CD14-positive monocyte (primary cell): Measurements from ENCODE around the gene COL15A1. TPM values are rescaled to one million over a fixed set of nuclear protein-coding genes. Genes with fewer than 3 reads are reported as not detected.

Source experiments
- DNase-seq, 3 donors: peaks; one replicate each; pipeline ENCODE4 v3.0.0-alpha.2; 2011 to 2022
- H2AFZ ChIP-seq: 2 replicates; pipeline ENCODE4 v1.6.0; 2012; ENCODE audit warnings: mild to moderate bottlenecking, low read depth, low read length, inconsistent platforms; ENCODE audit not compliant: insufficient read depth, poor library complexity, severe bottlenecking
- H3K27ac ChIP-seq, 2 donors: 1 replicate in 1 of 2; 2 replicates in 1 of 2; pipeline ENCODE4 v1.5.1; 2012 to 2013; ENCODE audit warnings: low read length in 2 of 2, control low read depth in 1 of 2, inconsistent platforms in 1 of 2, low read depth in 1 of 2, mild to moderate bottlenecking in 1 of 2
- H3K27me3 ChIP-seq, 2 donors: one replicate each; pipeline versions ENCODE4 v1.6.0 to v1.6.1; 2011 to 2013; ENCODE audit warnings: low read length in 2 of 2; ENCODE audit not compliant: control insufficient read depth in 2 of 2, insufficient read depth in 2 of 2
- H3K36me3 ChIP-seq, 2 donors: replicated peaks in 1 of 2; 1 replicate in 1 of 2; 2 replicates in 1 of 2; pipeline versions ENCODE4 v1.5.1 to v1.6.1; 2012 to 2013; ENCODE audit warnings: low read length in 2 of 2, control low read depth in 1 of 2, inconsistent platforms in 1 of 2, mild to moderate bottlenecking in 1 of 2; ENCODE audit not compliant: insufficient read depth in 2 of 2, control insufficient read depth in 1 of 2
- H3K4me1 ChIP-seq, 2 donors: 1 replicate in 1 of 2; 2 replicates in 1 of 2; pipeline versions ENCODE4 v1.5.1 to v1.6.1; 2012 to 2013; ENCODE audit warnings: low read length in 2 of 2, control low read depth in 1 of 2, inconsistent platforms in 1 of 2, mild to moderate bottlenecking in 1 of 2, moderate library complexity in 1 of 2; ENCODE audit not compliant: insufficient read depth in 2 of 2, control insufficient read depth in 1 of 2
- H3K4me2 ChIP-seq: replicated peaks from 2 replicates; pipeline ENCODE3; 2012; ENCODE audit warnings: low read length, moderate library complexity, mild to moderate bottlenecking; ENCODE audit not compliant: poor library complexity, severe bottlenecking; ENCODE audit errors: extremely low read depth
- H3K4me3 ChIP-seq, 3 experiments: fragments of 200-600 bp in 1 of 3; sonication (generic) in 1 of 3; replicated peaks in 1 of 3; 1 replicate in 2 of 3; 2 replicates in 1 of 3; pipeline ENCODE4 v1.5.1; 2011 to 2013; ENCODE audit warnings: low read length in 3 of 3, mild to moderate bottlenecking in 3 of 3, control low read depth in 2 of 3, low read depth in 2 of 3, inconsistent platforms in 1 of 3, moderate library complexity in 1 of 3
- H3K79me2 ChIP-seq: 2 replicates; pipeline ENCODE4 v1.6.0; 2012; ENCODE audit warnings: mild to moderate bottlenecking, control low read depth, inconsistent platforms, low read length, moderate library complexity; ENCODE audit not compliant: insufficient read depth
- H3K9ac ChIP-seq: 2 replicates; pipeline ENCODE4 v1.6.0; 2017; ENCODE audit warnings: low read length, mild to moderate bottlenecking; ENCODE audit not compliant: insufficient read depth, poor library complexity, severe bottlenecking
- H3K9me3 ChIP-seq, 2 donors: replicated peaks in 1 of 2; 1 replicate in 1 of 2; 2 replicates in 1 of 2; pipeline versions ENCODE4 v1.5.1 to v1.6.1; 2012 to 2013; ENCODE audit warnings: low read length in 2 of 2, control low read depth in 1 of 2; ENCODE audit not compliant: control insufficient read depth in 1 of 2, insufficient read depth in 1 of 2
- H4K20me1 ChIP-seq: 2 replicates; pipeline ENCODE4 v1.6.0; 2012; ENCODE audit warnings: mild to moderate bottlenecking, low read length, control low read depth, moderate library complexity; ENCODE audit not compliant: insufficient read depth
- H3K27ac Mint-ChIP-seq, 7 donors: one replicate each; pipeline ENCODE4 v1.8.0; 2020; ENCODE audit warnings: mild to moderate bottlenecking in 7 of 7, mixed read lengths in 7 of 7, moderate library complexity in 6 of 7, inconsistent platforms in 2 of 7
- H3K27me3 Mint-ChIP-seq, 3 donors: one replicate each; pipeline ENCODE4 v1.8.0; 2021 to 2022; ENCODE audit warnings: low read depth in 3 of 3, mild to moderate bottlenecking in 3 of 3, mixed read lengths in 3 of 3, moderate library complexity in 3 of 3, inconsistent platforms in 1 of 3
- H3K36me3 Mint-ChIP-seq, 2 donors: one replicate each; pipeline ENCODE4 v1.8.0; 2020; ENCODE audit warnings: mixed read lengths in 2 of 2, inconsistent platforms in 1 of 2, mild to moderate bottlenecking in 1 of 2
- H3K4me1 Mint-ChIP-seq: one replicate; pipeline ENCODE4 v1.8.0; 2020; ENCODE audit warnings: mild to moderate bottlenecking, mixed read lengths
- H3K4me3 Mint-ChIP-seq, 2 donors: one replicate each; pipeline ENCODE4 v1.8.0; 2020; ENCODE audit warnings: mild to moderate bottlenecking in 2 of 2, mixed read lengths in 2 of 2, moderate library complexity in 1 of 2
- H3K9me3 Mint-ChIP-seq, 7 donors: one replicate each; pipeline ENCODE4 v1.8.0; 2020 to 2022; ENCODE audit warnings: mixed read lengths in 7 of 7, mild to moderate bottlenecking in 6 of 7, moderate library complexity in 6 of 7, inconsistent platforms in 2 of 7
- WGBS: methylation state at CpG from one replicate; pipeline ENCODE4 v1.1.5; 2013; ENCODE audit warnings: missing lambda C conversion rate; ENCODE audit not compliant: insufficient coverage; 5-methylcytosine and 5-hydroxymethylcytosine counted together
- intact Hi-C, 2 donors: fragments of 100-400 bp; cut with micrococcal nuclease; formaldehyde crosslinking; loops; one replicate each; pipeline versions ENCODE4 v1.15.0 to v1.15.1; 2023
- polyA plus RNA-seq, 3 donors: library from polyadenylated mRNA; depleted of rRNA in 1 of 3; unstranded in 2 of 3; stranded (reverse) in 1 of 3; fragments of 300-500 nt in 2 of 3; fragments of >200 nt in 1 of 3; fragmentation: Illumina TruSeq in 2 of 3; gene quantifications; 1 replicate in 2 of 3; 2 replicates in 1 of 3; pipeline ENCODE4 v1.2.3, GENCODE V29; 2012 to 2021
- TF ChIP-seq, protein P1 (sequence below): fragments of 200-600 bp; IDR thresholded peaks from one replicate; pipeline ENCODE4 v1.8.0; 2022; ENCODE audit warnings: antibody characterized with exemption, mild to moderate bottlenecking

Gene COL15A1
- polyA plus RNA-seq, 3 donors = 0.03 to 0.14 (median 0.11) TPM

GRCh38 chr9:99031319-99031718 lies 87.6 kb downstream of the COL15A1 start:
- no peak overlapping the region for H3K4me3 ChIP-seq
- WGBS = no CpG with 5 or more reads among the region's 6 CpGs
- H3K27me3 ChIP-seq = peaks cover 10 to 20% of the 10 kb centered on the region in 2 donors
- DNase-seq = no peak
- no peak overlapping the region for H3K4me2 ChIP-seq
- intact Hi-C loops = loop anchor here in 1 of 2 donors (5.0 kb wide), 1 partner anchor 36 kb away; no protein-coding TSS in a partner anchor
- no peak overlapping the region for H3K9ac ChIP-seq
- peaks cover 33 to 34% of the 10 kb centered on the region in 2 donors for H3K4me1 ChIP-seq
- Mint-ChIP-seq H3K9me3 (no peaks in the 10 kb centered on the region), H3K4me3 (no peak overlapping the region), H3K36me3 (peaks cover 3% of the 10 kb centered on the region in 2 donors), H3K27me3 (peaks cover 29 to 40% (median 34%) of the 10 kb centered on the region in 3 donors), H3K4me1 (peaks cover 50% of the 10 kb centered on the region), H3K27ac (no peak overlapping the region)
- no peaks in the 10 kb centered on the region for H4K20me1 ChIP-seq
- H3K79me2 ChIP-seq = no peaks in the 10 kb centered on the region
- H3K9me3 ChIP-seq = no peaks in the 10 kb centered on the region
- H3K36me3 ChIP-seq = no peaks in the 10 kb centered on the region
- H2AFZ ChIP-seq = no peak overlapping the region
- TF ChIP-seq, protein P1, sequence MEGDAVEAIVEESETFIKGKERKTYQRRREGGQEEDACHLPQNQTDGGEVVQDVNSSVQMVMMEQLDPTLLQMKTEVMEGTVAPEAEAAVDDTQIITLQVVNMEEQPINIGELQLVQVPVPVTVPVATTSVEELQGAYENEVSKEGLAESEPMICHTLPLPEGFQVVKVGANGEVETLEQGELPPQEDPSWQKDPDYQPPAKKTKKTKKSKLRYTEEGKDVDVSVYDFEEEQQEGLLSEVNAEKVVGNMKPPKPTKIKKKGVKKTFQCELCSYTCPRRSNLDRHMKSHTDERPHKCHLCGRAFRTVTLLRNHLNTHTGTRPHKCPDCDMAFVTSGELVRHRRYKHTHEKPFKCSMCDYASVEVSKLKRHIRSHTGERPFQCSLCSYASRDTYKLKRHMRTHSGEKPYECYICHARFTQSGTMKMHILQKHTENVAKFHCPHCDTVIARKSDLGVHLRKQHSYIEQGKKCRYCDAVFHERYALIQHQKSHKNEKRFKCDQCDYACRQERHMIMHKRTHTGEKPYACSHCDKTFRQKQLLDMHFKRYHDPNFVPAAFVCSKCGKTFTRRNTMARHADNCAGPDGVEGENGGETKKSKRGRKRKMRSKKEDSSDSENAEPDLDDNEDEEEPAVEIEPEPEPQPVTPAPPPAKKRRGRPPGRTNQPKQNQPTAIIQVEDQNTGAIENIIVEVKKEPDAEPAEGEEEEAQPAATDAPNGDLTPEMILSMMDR = no peak
- no peak overlapping the region for H3K27ac ChIP-seq

GRCh38 chr9:99031994-99032393 lies 88.3 kb downstream of the COL15A1 start:
- no peaks in the 10 kb centered on the region for H4K20me1 ChIP-seq
- H2AFZ ChIP-seq = no peak overlapping the region
- no peaks in the 10 kb centered on the region for H3K36me3 ChIP-seq
- DNase-seq = no peak
- no peaks in the 10 kb centered on the region for H3K79me2 ChIP-seq
- Mint-ChIP-seq H3K9me3 (no peaks in the 10 kb centered on the region), H3K27ac (no peak overlapping the region), H3K4me3 (no peak overlapping the region), H3K27me3 (peaks cover 34 to 40% (median 35%) of the 10 kb centered on the region in 3 donors), H3K4me1 (peaks cover 50% of the 10 kb centered on the region), H3K36me3 (peaks cover 3 to 6% of the 10 kb centered on the region in 2 donors)
- peaks cover 33 to 34% of the 10 kb centered on the region in 2 donors for H3K4me1 ChIP-seq
- H3K27ac ChIP-seq = no peak overlapping the region
- WGBS = no CpG with 5 or more reads among the region's 5 CpGs
- no peak overlapping the region for H3K4me2 ChIP-seq
- peaks cover 15 to 22% of the 10 kb centered on the region in 2 donors for H3K27me3 ChIP-seq
- intact Hi-C loops = loop anchor here in 1 of 2 donors (5.0 kb wide), 1 partner anchor 35 kb away; no protein-coding TSS in a partner anchor
- TF ChIP-seq, protein P1 = no peak
- no peak overlapping the region for H3K4me3 ChIP-seq
- no peak overlapping the region for H3K9ac ChIP-seq
- H3K9me3 ChIP-seq = no peaks in the 10 kb centered on the region
